ENCODE data around the gene ABCB11. TPM values are rescaled to one million over a fixed set of nuclear protein-coding genes. Genes with fewer than 3 reads are reported as not detected.

ABCB11 gene
- total RNA-seq, 1 donor, result not detected

DNA sequence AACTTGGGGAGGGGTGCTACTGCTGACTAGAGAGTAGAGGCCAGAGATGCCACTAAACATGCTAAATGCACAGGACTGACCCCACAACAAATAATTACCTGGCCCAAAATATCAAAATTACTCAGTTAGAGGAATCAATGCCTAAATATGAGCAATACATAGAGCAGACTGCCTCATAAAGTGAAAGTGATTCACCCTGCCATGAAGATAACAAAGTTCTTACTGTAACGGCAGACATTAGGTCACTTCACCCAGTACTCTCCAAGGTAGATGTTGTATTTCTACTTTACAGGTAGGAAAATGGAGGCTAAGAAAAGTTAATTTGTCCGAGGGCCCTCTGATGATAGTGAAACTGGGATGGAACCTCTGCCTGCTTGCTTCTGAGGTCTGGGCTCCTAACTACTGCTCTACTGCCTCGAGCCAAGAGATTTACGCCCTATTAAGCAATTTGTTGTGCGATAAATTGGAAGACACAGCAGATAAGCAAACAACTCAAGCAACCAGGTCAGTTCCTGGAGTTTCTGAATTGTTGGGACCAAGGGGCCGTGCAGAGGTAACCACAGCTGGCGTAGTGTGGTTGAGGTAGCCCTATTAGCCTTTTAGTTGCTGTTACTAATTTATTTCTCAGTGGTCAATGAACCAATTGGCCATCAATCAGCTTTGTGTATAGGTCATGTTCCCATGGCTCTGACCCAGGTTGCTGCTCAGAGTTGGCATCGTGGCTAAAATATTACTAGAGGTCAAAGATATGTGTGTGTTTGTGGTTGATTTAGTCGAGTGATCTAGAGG lies 43.0 kb upstream of the ABCB11 start:
- H2AFZ ChIP-seq (ENCODE audit: low read length), result no peak overlapping the region
- no peak overlapping the region for H3K4me2 ChIP-seq (ENCODE audit: insufficient read depth, low read length)
- H3K27me3 ChIP-seq (ENCODE audit: insufficient read depth, low read length), result no peaks in the 10 kb centered on the region
- TF ChIP-seq, protein P1, sequence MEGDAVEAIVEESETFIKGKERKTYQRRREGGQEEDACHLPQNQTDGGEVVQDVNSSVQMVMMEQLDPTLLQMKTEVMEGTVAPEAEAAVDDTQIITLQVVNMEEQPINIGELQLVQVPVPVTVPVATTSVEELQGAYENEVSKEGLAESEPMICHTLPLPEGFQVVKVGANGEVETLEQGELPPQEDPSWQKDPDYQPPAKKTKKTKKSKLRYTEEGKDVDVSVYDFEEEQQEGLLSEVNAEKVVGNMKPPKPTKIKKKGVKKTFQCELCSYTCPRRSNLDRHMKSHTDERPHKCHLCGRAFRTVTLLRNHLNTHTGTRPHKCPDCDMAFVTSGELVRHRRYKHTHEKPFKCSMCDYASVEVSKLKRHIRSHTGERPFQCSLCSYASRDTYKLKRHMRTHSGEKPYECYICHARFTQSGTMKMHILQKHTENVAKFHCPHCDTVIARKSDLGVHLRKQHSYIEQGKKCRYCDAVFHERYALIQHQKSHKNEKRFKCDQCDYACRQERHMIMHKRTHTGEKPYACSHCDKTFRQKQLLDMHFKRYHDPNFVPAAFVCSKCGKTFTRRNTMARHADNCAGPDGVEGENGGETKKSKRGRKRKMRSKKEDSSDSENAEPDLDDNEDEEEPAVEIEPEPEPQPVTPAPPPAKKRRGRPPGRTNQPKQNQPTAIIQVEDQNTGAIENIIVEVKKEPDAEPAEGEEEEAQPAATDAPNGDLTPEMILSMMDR (IDR thresholded peaks at IDR 0.05; ENCODE audit: extremely low read depth, low read depth, low read length), result no peak
- no peak overlapping the region for H3K4me3 ChIP-seq (ENCODE audit: insufficient read depth, low read length)
- DNase-seq (ENCODE audit: insufficient read length, low spot score, missing footprints), result no peak
- no peaks in the 10 kb centered on the region for H3K36me3 ChIP-seq (ENCODE audit: insufficient read depth, low read length)
- H3K27ac ChIP-seq (ENCODE audit: low read depth, low read length), result peak overlapping the region; percentile 59
- H4K20me1 ChIP-seq (ENCODE audit: insufficient read depth, low read length), result no peaks in the 10 kb centered on the region
- peaks cover 39% of the 10 kb centered on the region for H3K4me1 ChIP-seq (ENCODE audit: insufficient read depth, low read length)
- H3K9me3 ChIP-seq (ENCODE audit: low read depth, low read length), result no peaks in the 10 kb centered on the region
- no peaks in the 10 kb centered on the region for H3K79me2 ChIP-seq (ENCODE audit: insufficient read depth, low read length)

DNA sequence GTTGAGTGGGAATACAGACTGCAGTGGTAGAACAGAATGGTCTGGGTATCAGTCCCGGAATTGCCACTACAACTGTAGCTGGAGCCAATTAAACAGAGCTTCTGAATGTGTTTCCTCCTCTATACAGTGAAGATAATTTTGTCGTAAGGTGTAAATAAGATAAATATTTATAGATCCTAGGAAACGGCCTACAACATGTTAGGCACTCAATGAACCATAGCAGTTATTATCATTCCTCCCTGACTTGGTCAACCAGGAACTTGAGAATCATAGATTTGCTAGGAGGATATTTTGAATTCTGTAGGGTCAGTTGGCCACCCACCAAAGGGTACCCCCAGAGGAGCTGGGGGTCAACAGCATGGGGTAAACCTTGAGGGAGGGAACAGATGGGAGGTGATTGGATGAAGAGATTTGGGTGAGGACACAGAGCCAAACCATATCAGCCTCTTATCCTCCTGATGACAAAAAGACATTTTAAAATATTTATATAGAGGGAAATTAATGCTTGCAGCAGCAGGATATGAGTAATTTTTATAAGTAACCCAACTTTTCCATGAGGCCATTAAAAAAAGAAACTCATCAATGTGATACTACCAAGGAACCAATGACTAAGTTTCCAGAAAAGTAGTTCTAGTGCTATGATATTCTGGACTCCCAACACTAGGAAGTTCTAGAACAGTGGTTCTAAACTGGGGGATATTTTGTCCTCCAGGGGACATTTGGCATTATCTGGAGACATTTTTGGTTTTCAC lies 42.3 kb upstream of the ABCB11 start:
- Histone ChIP-seq H3K79me2 (ENCODE audit: insufficient read depth, low read length) (no peaks in the 10 kb centered on the region), H3K9me3 (ENCODE audit: low read depth, low read length) (no peaks in the 10 kb centered on the region), H3K4me3 (ENCODE audit: insufficient read depth, low read length) (no peak overlapping the region), H3K4me1 (ENCODE audit: insufficient read depth, low read length) (peaks cover 42% of the 10 kb centered on the region), H4K20me1 (ENCODE audit: insufficient read depth, low read length) (no peaks in the 10 kb centered on the region), H3K36me3 (ENCODE audit: insufficient read depth, low read length) (no peaks in the 10 kb centered on the region), H3K27me3 (ENCODE audit: insufficient read depth, low read length) (no peaks in the 10 kb centered on the region), H3K4me2 (ENCODE audit: insufficient read depth, low read length) (no peak overlapping the region), H2AFZ (ENCODE audit: low read length) (no peak overlapping the region), H3K27ac (ENCODE audit: low read depth, low read length) (peak overlapping the region; percentile 59)
- TF ChIP-seq, protein P1 (IDR thresholded peaks at IDR 0.05; ENCODE audit: extremely low read depth, low read depth, low read length), result no peak
- DNase-seq (ENCODE audit: insufficient read length, low spot score, missing footprints), result no peak

DNA sequence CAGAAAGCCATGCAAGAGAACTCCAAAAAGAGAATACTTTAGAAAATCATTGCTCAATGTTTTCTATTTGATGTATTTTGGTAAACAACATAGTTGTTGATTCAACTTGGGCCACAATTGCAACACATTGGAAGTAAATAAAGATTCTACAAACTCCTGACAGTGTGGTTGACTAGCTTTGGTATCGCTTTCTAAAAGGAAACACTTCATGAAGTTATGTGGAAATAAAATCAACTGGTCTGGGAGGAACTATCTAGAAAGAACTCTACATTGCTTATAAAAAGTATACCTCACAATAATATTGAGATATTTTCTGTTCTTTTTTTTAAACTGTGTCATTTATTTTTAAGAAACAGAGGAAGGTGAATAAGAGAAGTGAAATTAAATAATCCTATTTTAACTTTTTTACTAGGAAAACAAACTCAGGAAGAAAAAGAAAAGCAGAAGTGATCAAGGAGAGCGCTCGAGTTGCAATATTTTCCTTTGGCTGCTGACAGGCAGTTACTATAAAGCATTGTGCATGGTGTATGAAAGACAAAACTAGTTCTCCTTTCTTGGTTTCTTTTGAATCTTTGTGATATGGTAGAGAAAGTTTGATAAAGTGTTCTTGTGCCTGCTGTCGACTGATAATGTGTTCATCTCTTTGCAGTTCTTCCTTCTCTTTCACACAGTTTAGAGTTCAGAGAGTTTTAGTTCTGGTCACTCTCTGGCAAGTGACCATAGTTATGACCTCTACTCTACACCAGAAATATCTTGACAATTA lies 41.2 kb upstream of the ABCB11 start:
- Histone ChIP-seq H3K27ac (ENCODE audit: low read depth, low read length) (no peak overlapping the region), H4K20me1 (ENCODE audit: insufficient read depth, low read length) (no peaks in the 10 kb centered on the region), H3K9me3 (ENCODE audit: low read depth, low read length) (no peaks in the 10 kb centered on the region), H3K4me1 (ENCODE audit: insufficient read depth, low read length) (peaks cover 32% of the 10 kb centered on the region), H3K27me3 (ENCODE audit: insufficient read depth, low read length) (no peaks in the 10 kb centered on the region), H3K79me2 (ENCODE audit: insufficient read depth, low read length) (no peaks in the 10 kb centered on the region), H3K36me3 (ENCODE audit: insufficient read depth, low read length) (no peaks in the 10 kb centered on the region), H2AFZ (ENCODE audit: low read length) (no peak overlapping the region), H3K4me3 (ENCODE audit: insufficient read depth, low read length) (no peak overlapping the region), H3K4me2 (ENCODE audit: insufficient read depth, low read length) (no peak overlapping the region)
- DNase-seq (ENCODE audit: insufficient read length, low spot score, missing footprints), result no peak
- TF ChIP-seq, protein P1 (IDR thresholded peaks at IDR 0.05; ENCODE audit: extremely low read depth, low read depth, low read length), result no peak
